ENCODE measurements around the gene PPP5C.

- TF ChIP-seq CTCF (IDR thresholded peaks at IDR 0.05; ENCODE audit: insufficient read depth, low read depth, low read length) (no peak), EZH2 (IDR thresholded peaks at IDR 0.05; ENCODE audit: insufficient read depth, low read length) (no peak)
These were observed 88.1 kb downstream of the PPP5C start for GRCh38 chr19:46435009-46435408.
